K562 (cell line): Measurements from ENCODE around the gene NUP50.

Experiments used
- ASH1L ChIP-seq: fragments of 450-650 bp; IDR thresholded peaks from 2 replicates; pipeline ENCODE4 v1.6.1; 2018; ENCODE audit warnings: borderline replicate concordance, mild to moderate bottlenecking, low read depth; ENCODE audit not compliant: partially characterized antibody
- ELF2 ChIP-seq: fragments of 250-450 bp; sonication (Bioruptor Pico); IDR thresholded peaks from 2 replicates; pipeline ENCODE4 v1.5.0; 2021; ENCODE audit warnings: mild to moderate bottlenecking
- PHF8 ChIP-seq: fragments of 200-600 bp; sonication (generic); IDR thresholded peaks from 2 replicates; pipeline ENCODE4 v1.6.1; 2012; ENCODE audit warnings: mixed run types, mild to moderate bottlenecking, inconsistent platforms, low read length, moderate library complexity, borderline replicate concordance
- RBBP5 ChIP-seq: fragments of 200-600 bp; sonication (generic); IDR thresholded peaks from 2 replicates; pipeline ENCODE4 v1.6.1; 2012; ENCODE audit warnings: borderline replicate concordance, mild to moderate bottlenecking, low read length, control low read depth, inconsistent platforms; ENCODE audit not compliant: insufficient read depth, poor library complexity, severe bottlenecking
- ZNF274 ChIP-seq: IDR thresholded peaks from 2 replicates; pipeline ENCODE4 v1.6.1; 2011; ENCODE audit warnings: low read depth, mild to moderate bottlenecking, low read length, moderate library complexity, borderline replicate concordance
- TF ChIP-seq, protein P1 (sequence below), 3 experiments: IDR thresholded peaks in 2 of 3; conservative IDR thresholded peaks in 1 of 3; 2 replicates each; pipeline ENCODE4 v1.5.1; 2011 to 2012; ENCODE audit warnings: low read length in 3 of 3, mild to moderate bottlenecking in 3 of 3, control low read depth in 2 of 3, improper control_type of control experiment in 1 of 3, inconsistent platforms in 1 of 3, low read depth in 1 of 3, mixed read lengths in 1 of 3, moderate library complexity in 1 of 3; ENCODE audit not compliant: insufficient read depth in 2 of 3

DNA sequence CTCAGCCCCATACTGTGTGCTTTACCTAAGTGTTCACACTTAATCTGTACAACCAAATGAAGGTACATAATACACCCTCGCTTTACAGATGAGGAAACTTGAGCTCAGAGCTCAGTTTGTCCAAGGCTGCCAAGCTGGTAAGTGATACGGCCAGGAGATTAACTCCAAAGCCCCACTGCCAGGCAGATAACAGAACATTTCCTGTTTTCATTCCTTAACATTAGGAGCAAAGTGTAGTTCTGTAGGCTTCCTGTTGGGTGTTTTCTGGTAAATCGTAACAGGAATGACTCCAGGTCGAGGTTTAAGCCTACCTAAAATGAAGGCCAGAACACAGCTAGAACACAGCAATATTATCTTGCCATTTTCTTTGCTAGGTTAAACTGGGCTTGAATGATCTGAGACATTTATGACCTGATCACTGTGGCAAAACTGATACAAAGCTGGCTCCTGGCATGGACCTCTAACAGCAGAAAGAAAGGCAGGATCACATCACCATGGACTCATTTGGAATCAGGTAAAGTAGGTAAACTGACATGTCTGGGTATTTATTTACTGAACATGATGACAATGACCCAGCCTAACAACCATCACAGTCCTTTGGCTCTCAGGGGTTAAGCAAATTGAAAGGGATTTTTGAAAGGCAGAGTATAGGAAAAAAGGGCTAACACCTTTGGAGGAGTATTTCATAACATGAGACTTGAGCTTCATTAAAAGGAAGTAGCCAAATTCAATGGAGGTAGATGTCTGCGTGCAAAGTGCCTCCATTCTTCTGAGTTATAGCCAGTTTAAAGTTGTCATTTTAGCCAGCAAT, 3.9 kb upstream of the NUP50 start:
- TF ChIP-seq, protein P1, sequence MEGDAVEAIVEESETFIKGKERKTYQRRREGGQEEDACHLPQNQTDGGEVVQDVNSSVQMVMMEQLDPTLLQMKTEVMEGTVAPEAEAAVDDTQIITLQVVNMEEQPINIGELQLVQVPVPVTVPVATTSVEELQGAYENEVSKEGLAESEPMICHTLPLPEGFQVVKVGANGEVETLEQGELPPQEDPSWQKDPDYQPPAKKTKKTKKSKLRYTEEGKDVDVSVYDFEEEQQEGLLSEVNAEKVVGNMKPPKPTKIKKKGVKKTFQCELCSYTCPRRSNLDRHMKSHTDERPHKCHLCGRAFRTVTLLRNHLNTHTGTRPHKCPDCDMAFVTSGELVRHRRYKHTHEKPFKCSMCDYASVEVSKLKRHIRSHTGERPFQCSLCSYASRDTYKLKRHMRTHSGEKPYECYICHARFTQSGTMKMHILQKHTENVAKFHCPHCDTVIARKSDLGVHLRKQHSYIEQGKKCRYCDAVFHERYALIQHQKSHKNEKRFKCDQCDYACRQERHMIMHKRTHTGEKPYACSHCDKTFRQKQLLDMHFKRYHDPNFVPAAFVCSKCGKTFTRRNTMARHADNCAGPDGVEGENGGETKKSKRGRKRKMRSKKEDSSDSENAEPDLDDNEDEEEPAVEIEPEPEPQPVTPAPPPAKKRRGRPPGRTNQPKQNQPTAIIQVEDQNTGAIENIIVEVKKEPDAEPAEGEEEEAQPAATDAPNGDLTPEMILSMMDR (IDR thresholded peaks at IDR 0.05 in 2 of 3, conservative IDR thresholded peaks at IDR 0.05 in 1 of 3; ENCODE audit: insufficient read depth in 2 of 3, low read depth in 1 of 3, low read length in 3 of 3), result no peak
- TF ChIP-seq ELF2, result no peak
- no peak for TF ChIP-seq RBBP5
- TF ChIP-seq ZNF274, result no peak
- no peak for TF ChIP-seq ASH1L
- TF ChIP-seq PHF8, result no peak
